GM21381 (cell line): ENCODE measurements around the gene PRKD3.

ENCODE experiments used
- ATAC-seq: cut with Tn5 transposase; IDR thresholded peaks from one replicate; pipeline ENCODE4 v1.9.1; 2021; ENCODE audit warnings: mild to moderate bottlenecking, moderate library complexity; ENCODE audit not compliant: unreplicated experiment

Gene PRKD3

DNA sequence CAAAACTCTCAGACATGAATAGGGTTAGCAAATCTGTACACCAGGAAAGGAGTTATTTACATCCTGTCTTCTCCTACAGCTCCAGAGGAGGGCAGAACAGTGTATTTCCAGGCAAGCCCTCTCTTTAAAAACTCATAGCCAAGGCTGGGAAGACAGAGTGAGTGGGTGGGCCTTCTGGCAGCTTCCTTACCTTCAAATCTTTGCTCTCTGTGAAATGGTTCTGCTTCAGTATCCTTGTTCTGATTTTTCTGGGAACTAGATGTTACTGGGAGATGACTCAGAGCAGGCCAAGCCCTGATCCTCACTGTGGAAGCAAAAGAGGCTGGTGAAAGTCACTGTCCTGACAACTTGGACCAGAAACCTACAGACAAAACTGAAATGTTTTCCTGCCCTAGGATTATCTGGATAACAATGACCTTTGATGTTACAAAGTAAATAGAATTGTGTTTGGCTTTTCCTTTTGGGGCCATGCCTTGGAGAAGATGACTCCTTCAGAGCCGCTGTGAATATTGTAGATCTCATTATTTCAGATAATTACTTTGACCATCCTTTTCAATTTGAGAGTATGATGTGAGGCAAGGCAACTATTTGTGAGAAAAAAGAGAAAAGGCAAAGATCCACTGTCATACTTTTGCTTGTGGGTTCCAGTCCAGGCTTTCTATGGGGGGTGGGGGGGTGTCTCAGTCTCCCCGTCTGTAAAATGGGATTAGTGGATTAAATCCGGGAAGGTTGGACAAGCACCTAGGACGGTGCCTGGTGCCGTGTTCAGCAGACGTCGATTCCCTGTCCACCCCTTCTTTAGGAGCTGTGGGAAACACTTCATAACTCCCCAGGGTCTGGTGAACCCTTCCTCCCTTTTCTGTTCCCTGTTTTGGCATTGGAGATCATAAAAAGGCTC is 19.2 kb upstream of the PRKD3 start:
- ATAC-seq, result no peak

GRCh38 chr2:37342591-37343220 is 18.1 kb upstream of the PRKD3 start:
- ATAC-seq, result no peak

GRCh38 chr2:37340637-37341036 is 16.0 kb upstream of the PRKD3 start:
- no peak for ATAC-seq

GRCh38 chr2:37338933-37339332 is 14.3 kb upstream of the PRKD3 start:
- no peak for ATAC-seq

DNA sequence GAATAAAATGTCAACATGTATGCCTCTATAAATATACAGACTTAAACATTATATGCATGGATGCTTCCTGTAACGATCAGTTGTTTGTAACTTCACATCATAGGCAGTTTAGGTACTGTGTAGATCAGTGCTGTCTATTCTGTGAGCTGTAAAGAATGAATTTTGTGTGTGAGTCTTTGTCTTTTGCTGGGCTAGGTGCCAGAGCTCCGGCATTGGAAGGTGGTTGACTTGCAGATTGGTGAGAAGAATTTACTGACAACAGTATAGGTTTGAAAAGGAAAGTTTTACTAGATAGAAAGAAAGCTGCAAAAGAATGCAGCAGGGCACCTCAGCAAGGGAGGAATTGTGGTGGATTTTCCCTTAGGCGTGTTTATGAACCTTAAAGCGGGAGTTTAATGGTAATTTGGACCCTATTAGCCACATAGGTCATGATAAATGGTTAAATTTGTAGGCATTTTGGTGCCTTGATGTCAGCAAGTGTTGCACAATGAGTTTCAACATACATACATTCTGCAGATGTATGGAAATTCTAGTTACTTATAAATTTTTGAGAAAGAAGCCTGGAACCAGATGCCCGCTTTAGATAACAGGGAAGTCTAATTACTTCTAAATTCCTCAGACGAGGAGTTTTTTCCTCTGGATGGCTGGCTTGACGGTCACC is 13.1 kb upstream of the PRKD3 start:
- ATAC-seq, result no peak

- no peak for ATAC-seq
Measured at GRCh38 chr2:37335604-37336003, 11.0 kb upstream of the PRKD3 start.

DNA sequence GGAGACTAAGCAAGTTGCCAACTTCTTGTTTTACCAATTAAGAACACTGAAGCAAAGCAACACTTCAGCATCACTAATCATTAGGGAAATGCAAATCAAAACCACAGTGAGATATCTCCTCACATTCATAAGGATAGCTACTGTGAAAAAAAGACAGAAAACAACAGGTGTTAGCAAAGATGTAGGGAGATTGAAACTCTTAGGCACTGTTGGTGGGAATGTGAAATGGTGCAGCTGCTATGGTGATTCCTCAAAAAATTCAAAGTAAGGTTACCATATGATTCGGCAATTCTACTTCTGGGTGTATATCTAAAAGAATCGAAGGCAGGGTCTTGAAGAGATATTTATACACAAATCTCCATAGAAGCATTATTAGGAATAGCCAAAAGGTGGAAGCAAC is 8.6 kb upstream of the PRKD3 start:
- no peak for ATAC-seq

DNA sequence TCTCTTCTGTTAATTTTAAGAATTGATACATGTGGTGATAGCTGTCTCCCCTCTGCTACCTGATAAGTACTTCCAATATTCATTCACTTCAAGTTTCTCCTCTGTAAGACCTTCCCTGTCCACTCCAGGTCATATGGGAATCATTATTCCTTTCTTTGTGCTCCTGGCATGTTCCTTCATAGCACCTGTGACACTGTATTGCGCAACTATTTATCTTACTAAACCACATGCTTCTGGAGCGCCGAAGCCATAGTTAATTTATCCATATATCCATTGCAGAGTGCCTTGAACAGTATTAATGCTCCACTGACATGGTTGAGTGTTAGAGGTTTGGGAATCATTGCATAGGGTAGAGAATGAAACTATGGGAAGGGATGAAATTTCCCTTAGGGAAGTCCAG is 7.9 kb upstream of the PRKD3 start:
- no peak for ATAC-seq

- ATAC-seq, result no peak
Measured at GRCh38 chr2:37330681-37331080, 6.0 kb upstream of the PRKD3 start.

DNA sequence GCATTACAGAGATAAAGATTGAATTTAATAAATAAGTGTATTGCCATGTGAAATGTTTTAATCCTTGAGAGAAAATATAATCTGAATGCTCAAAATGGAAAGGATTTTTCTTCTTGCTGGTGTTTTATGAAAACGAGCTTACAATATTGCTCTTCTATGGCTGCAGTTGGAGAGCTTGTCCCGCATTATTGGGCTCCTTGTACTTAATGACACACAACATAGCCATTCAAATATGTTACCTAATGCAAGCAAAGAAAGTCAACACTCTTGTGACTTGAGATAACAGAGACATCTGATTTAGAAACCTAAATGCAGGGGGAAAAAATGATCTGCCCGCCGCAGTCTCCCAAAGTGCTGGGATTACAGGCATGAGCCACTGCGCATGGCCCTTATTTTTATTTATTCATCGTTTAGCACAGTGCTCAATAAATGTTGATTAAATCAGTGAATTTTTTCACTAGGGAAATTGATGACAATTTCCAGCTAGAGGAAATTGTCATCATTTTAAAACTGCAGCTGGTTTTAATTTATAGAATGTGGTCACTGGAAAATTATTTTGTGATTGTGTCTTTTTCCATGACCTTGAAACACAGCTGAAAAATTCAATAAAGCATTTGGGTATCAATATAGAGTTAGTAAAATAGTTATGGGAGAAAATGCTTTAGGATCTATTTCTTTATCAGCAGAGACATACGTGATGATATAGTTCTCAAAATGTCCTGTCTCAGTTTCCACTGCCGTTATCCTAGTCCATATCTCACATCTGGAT is 2.4 kb upstream of the PRKD3 start:
- ATAC-seq, result no peak

- no peak for ATAC-seq
Measured at GRCh38 chr2:37326285-37326684, 1.7 kb upstream of the PRKD3 start.

DNA sequence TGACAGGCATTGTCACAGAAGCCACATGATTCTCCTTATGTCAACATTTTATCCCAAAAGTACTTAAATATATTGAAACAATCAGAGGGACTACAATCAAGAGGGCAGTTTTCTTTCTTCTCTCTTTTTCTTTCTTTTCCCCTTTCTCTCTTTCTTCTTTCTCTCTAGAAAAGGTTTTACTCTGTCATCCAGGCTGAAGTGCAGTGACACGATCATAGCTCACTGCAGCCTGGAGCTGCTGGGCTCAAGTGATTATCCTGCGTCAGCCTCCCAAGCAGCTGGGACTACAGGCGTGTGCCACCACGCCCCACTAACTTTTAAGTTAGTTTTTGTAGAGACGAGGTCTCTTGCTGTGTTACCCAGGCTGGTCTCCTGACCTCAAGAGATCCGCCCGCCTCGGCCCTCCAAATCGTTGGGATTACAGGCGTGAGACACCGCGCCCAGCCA is 1.0 kb upstream of the PRKD3 start:
- ATAC-seq, result no peak

DNA sequence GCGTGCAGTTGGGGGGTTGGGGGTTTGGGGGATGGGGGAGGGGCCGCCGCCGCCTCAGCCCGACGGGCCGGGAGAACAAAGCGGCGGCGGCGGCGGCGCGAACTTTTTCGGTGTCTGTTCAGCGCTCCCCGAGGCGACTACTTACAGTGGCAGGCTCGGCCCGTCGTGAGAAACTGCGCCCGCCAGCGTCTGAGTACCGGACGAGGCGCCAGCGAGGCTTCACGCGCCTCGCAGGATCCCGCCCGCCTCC is 172 bp downstream of the PRKD3 start:
- ATAC-seq, result no peak

DNA sequence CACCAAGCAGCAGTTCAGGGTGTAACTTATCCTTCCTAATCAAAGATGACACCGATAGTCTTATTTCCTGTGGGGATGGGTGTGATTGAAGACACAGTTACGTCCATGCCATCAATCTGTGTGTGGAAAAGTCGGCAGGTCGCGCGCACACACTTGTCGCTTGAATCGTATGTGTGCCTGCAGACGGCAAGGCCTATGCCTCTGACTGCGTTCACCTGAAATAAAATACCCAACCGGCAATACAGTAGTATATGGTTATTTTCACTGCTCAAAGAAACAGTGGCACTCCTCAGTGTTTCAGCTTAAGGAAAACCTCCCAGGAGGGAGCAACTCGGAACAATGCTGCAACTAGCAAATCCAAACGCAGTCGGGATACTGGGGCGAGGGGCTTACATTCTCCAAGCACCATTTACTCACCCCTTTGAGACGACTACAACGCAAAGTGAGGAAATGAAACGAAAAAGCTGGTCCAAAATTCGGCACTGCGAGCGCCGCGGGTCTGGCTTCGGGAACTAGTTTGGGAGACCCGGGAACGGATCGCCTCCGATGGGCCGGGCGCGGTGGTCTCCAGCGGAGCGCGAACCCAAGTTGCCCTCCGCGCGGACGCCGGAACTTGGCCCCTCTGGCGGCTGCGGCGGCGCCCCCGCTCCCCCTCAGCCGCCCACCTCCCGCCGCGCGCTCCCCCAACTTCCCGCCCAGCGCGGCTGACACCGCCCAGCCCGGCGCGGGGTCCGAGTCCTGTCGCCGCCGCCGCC is 675 bp downstream of the PRKD3 start:
- ATAC-seq, result peak; percentile 26

DNA sequence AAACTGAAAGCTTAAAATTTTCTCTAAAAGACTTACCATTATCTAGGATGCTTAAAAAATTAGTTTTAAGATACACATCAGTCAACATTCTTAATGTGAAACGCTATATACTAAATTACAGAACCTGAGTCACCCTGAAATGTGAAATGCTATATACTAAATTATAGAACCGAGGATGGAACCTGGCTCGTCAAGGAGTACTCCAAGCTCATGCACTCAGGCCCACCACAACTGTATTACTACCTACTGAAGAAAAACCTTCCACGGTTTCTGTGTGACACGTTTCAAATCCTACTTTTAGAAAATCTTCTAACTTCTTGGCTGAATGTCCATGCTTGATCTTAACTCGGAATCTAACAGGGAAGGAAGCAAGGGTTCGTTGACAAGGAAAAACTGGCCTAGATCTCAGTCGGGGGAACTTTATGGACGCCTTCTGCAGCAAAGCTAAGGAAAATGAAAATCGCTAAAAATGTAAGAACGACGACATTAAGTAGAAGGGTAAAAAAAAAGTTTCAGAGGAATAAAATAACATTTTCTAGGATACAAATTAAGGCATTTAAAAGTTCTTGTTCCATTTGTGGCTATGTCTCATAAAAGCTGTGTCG is 1.4 kb downstream of the PRKD3 start:
- no peak for ATAC-seq

DNA sequence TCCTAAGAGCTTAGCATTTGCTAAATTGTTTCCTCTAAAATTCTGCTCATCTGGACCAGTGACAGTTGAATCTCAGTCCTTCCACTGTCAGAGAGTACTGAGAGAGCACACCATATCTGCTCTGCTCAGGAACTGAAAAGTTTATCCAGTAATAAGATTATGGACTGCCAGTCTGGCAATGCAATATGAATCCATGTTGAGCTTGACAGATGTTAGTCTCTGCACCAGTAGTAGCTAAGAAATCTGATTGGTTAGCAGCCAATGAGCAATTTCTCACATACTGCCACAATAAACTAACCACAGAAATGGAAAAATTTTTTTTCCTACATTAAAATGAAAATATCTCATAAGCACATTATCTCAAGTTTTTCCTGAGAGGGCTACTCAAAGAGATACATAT is 2.3 kb downstream of the PRKD3 start:
- no peak for ATAC-seq

- ATAC-seq, result no peak
Measured at GRCh38 chr2:37321029-37321682, 3.5 kb downstream of the PRKD3 start.

DNA sequence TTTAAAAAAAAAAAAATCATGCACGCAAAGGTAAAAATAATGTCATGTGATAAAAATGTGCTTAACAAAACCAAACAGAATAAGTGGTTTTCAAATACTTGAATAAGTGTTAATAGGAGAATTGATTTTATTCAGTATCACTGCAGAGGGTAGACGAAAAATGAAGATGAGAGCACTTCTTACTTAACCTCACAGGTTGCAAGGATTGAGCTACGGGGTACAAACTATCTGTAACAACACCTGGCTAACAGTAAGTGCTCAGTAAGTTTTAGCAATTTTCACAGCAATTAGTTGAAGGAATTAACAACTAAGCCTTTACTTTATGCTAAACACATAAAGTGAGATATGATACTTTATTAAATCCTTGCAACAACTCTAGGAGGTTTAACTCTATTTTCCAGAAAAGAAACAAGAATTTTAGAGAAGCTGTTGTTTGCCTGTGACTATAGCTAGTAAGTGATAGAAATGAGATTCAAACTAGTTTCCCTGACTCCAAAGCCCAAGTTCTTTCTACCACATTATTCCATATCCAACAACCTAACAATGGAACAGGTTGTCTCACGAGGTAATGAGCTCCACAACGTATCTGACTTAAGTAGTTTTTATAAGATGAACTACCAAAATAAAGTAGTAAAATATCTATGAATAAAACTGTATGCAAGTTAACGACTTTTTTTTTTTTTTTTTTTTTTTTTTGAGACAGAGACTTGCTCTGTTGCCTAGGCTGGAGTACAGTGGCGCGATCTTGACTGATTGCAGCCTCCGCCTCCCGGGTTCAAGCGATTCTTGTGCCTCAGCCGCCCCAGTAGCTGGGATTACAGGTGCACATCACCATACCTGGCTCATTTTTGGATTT is 4.7 kb downstream of the PRKD3 start:
- no peak for ATAC-seq

- peak; percentile 83 for ATAC-seq
Measured at GRCh38 chr2:37318401-37318800, 6.2 kb downstream of the PRKD3 start.
